HCT116 (cell line): ENCODE data around the gene FH. TPM values are rescaled to one million over a fixed set of nuclear protein-coding genes. Genes with fewer than 3 reads are reported as not detected.

Experiments used
- ATAC-seq: fragments of 200-7000 bp; cut with Tn5 transposase; 2 replicates; pipeline ENCODE4 v1.9.1; 2020; ENCODE audit warnings: mild to moderate bottlenecking, moderate library complexity
- BruUV-seq: library from RNA; stranded (reverse); fragments of 400-500 nt; replicated peaks from 2 replicates; lab custom pipeline; 2021; lab: Mats Ljungman, UMichigan
- CTCF ChIA-PET: fragments of 300-600 bp; sonication (Branson Sonifier 250); formaldehyde crosslinking; loops from one replicate; lab custom pipeline; 2021; ENCODE audit warnings: antibody characterized with exemption; lab: Charles Lee
- POLR2A ChIA-PET: fragments of 300-600, 350-600 bp; sonication (Branson Sonifier 250); formaldehyde crosslinking; loops from one replicate; lab custom pipeline; 2021; ENCODE audit warnings: antibody characterized with exemption; lab: Charles Lee
- RAD21 ChIA-PET, 2 experiments: fragments of 300-600 bp; sonication (Branson Sonifier 250); formaldehyde crosslinking; loops; one replicate each; lab custom pipeline; 2023; ENCODE audit warnings: low total read pairs in 2 of 2; ENCODE audit not compliant: uncharacterized antibody in 2 of 2, unreplicated experiment in 2 of 2, low non-redundant PET in 1 of 2; lab: Charles Lee
- DNase-seq: peaks from one replicate; pipeline ENCODE4 v3.0.0-alpha.2; 2010; ENCODE audit warnings: low read depth, low spot score
- H2AFZ ChIP-seq: fragments of 200-600 bp; shearing (Covaris generic), sonication (generic); 2 replicates; pipeline ENCODE4 v1.6.1; 2017; ENCODE audit warnings: low read depth, mixed run types, mixed read lengths, antibody characterized with exemption, low read length; ENCODE audit not compliant: poor library complexity, severe bottlenecking
- H3K27ac ChIP-seq: 2 replicates; pipeline ENCODE4 v1.5.1; 2012; ENCODE audit warnings: low read depth, low read length
- H3K27me3 ChIP-seq: fragments of 200-600 bp; sonication (generic); 2 replicates; pipeline ENCODE4 v1.6.1; 2016; ENCODE audit warnings: mixed run types, low read length, mixed read lengths; ENCODE audit not compliant: insufficient read depth
- H3K36me3 ChIP-seq, 2 experiments: fragments of 200-500 bp in 1 of 2; fragments of 200-600 bp in 1 of 2; sonication (Bioruptor generic) in 1 of 2; sonication (generic) in 1 of 2; 2 replicates each; pipeline versions ENCODE4 v1.5.1 to v1.6.1; 2014 to 2016; ENCODE audit warnings: low read length in 2 of 2, inconsistent platforms in 1 of 2, mixed read lengths in 1 of 2, mixed run types in 1 of 2; ENCODE audit not compliant: insufficient read depth in 2 of 2, control insufficient read depth in 1 of 2
- H3K4me1 ChIP-seq, 2 experiments: fragments of 200-600 bp in 1 of 2; sonication (generic) in 1 of 2; 2 replicates each; pipeline versions ENCODE4 v1.5.1 to v1.6.1; 2012 to 2017; ENCODE audit warnings: low read length in 2 of 2, inconsistent platforms in 1 of 2, mild to moderate bottlenecking in 1 of 2, mixed read lengths in 1 of 2, mixed run types in 1 of 2, moderate library complexity in 1 of 2; ENCODE audit not compliant: insufficient read depth in 2 of 2, control insufficient read depth in 1 of 2
- H3K4me2 ChIP-seq: fragments of 200-600 bp; sonication (generic); 2 replicates; pipeline ENCODE4 v1.6.1; 2017; ENCODE audit warnings: mixed run types, low read length, mixed read lengths
- H3K4me3 ChIP-seq, 2 experiments: fragments of 200-600 bp in 1 of 2; sonication (generic) in 1 of 2; replicated peaks in 1 of 2; 2 replicates each; pipeline ENCODE4 v1.5.1; 2011 to 2016; ENCODE audit warnings: low read length in 2 of 2, control low read depth in 1 of 2, low read depth in 1 of 2, mild to moderate bottlenecking in 1 of 2, mixed read lengths in 1 of 2, mixed run types in 1 of 2
- H3K79me2 ChIP-seq: fragments of 200-600 bp; sonication (generic); 2 replicates; pipeline ENCODE4 v1.6.1; 2017; ENCODE audit warnings: mild to moderate bottlenecking, mixed run types, low read length, moderate library complexity, mixed read lengths; ENCODE audit not compliant: insufficient read depth
- H3K9ac ChIP-seq: fragments of 200-600 bp; sonication (generic); 2 replicates; pipeline ENCODE4 v1.6.1; 2016; ENCODE audit warnings: low read length, mixed read lengths
- H3K9me2 ChIP-seq: fragments of 200-600 bp; sonication (generic), shearing (Covaris generic); 2 replicates; pipeline ENCODE4 v1.6.1; 2017; ENCODE audit warnings: mixed run types, mild to moderate bottlenecking, moderate library complexity; ENCODE audit not compliant: insufficient read depth
- H3K9me3 ChIP-seq, 2 experiments: fragments of 200-500 bp in 1 of 2; fragments of 200-600 bp in 1 of 2; sonication (Bioruptor generic) in 1 of 2; sonication (generic) in 1 of 2; 2 replicates each; pipeline ENCODE4 v1.6.1; 2014 to 2017; ENCODE audit warnings: low read length in 2 of 2, mixed read lengths in 2 of 2, inconsistent platforms in 1 of 2, low read depth in 1 of 2, mild to moderate bottlenecking in 1 of 2, mixed run types in 1 of 2, moderate library complexity in 1 of 2; ENCODE audit not compliant: control insufficient read depth in 1 of 2, insufficient read depth in 1 of 2
- H4K20me1 ChIP-seq: fragments of 200-600 bp; sonication (generic), shearing (Covaris generic); 2 replicates; pipeline ENCODE4 v1.6.1; 2017; ENCODE audit warnings: mixed run types, mild to moderate bottlenecking, moderate library complexity; ENCODE audit not compliant: insufficient read depth
- CEBPB ChIP-seq: IDR thresholded peaks from 2 replicates; pipeline ENCODE4 v1.6.1; 2012; ENCODE audit warnings: low read depth
- EGR1 ChIP-seq: IDR thresholded peaks from 2 replicates; pipeline ENCODE4 v1.6.1; 2012; ENCODE audit warnings: low read depth
- EZH2 ChIP-seq: fragments of 200-600 bp; sonication (generic); IDR thresholded peaks from 2 replicates; pipeline ENCODE4 v1.6.1; 2017; ENCODE audit warnings: antibody characterized with exemption, mixed run types
- EZH2phosphoT487 ChIP-seq: fragments of 200-600 bp; IDR thresholded peaks from 2 replicates; pipeline ENCODE4 v1.6.1; 2018; ENCODE audit warnings: antibody characterized with exemption, borderline replicate concordance
- FOSL1 ChIP-seq: IDR thresholded peaks from 2 replicates; pipeline ENCODE4 v1.6.1; 2012; ENCODE audit warnings: low read depth
- JUND ChIP-seq: IDR thresholded peaks from 2 replicates; pipeline ENCODE4 v1.6.1; 2012
- POLR2A ChIP-seq: IDR thresholded peaks from 2 replicates; pipeline ENCODE4 v1.7.0; 2011; ENCODE audit warnings: borderline replicate concordance; ENCODE audit not compliant: insufficient read depth, insufficient read length; ENCODE audit errors: extremely low read depth
- POLR2AphosphoS5 ChIP-seq: IDR thresholded peaks from 2 replicates; pipeline ENCODE4 v1.6.1; 2011; ENCODE audit warnings: mild to moderate bottlenecking, low read depth, low read length, moderate library complexity
- RAD21 ChIP-seq: IDR thresholded peaks from 2 replicates; pipeline ENCODE4 v1.6.1; 2012; ENCODE audit warnings: low read depth, mild to moderate bottlenecking
- SIN3A ChIP-seq: IDR thresholded peaks from 2 replicates; pipeline ENCODE4 v1.6.1; 2012; ENCODE audit warnings: low read depth
- TCF7L2 ChIP-seq: IDR thresholded peaks from 2 replicates; pipeline ENCODE4 v1.7.0; 2011; ENCODE audit warnings: borderline replicate concordance, inconsistent platforms; ENCODE audit not compliant: insufficient read depth, insufficient read length; ENCODE audit errors: extremely low read depth
- ZBTB33 ChIP-seq: IDR thresholded peaks from 2 replicates; pipeline ENCODE4 v1.6.1; 2011; ENCODE audit warnings: mild to moderate bottlenecking, low read length, moderate library complexity; ENCODE audit not compliant: insufficient replicate concordance; ENCODE audit errors: extremely low read depth
- ZFX ChIP-seq: fragments of 450-650 bp; IDR thresholded peaks from 2 replicates; pipeline ENCODE4 v1.6.1; 2017
- ZNF274 ChIP-seq: fragments of 200-500 bp; sonication (Bioruptor generic); IDR thresholded peaks from 2 replicates; pipeline ENCODE4 v1.6.1; 2014; ENCODE audit warnings: mild to moderate bottlenecking, low read depth, low read length, inconsistent platforms
- intact Hi-C: fragments of 100-400 bp; cut with micrococcal nuclease; formaldehyde crosslinking; loops from 2 replicates; pipeline ENCODE4 v1.10.0; 2022
- total RNA-seq: library from RNA; stranded (reverse); gene quantifications from one replicate; pipeline ENCODE4 v1.2.1, GENCODE V29; 2021; ENCODE audit not compliant: unreplicated experiment
- TF ChIP-seq, protein P1 (sequence below): IDR thresholded peaks from 2 replicates; pipeline ENCODE4 v1.6.1; 2012
- TF ChIP-seq, protein P2 (sequence below), 3 experiments: fragments of 200-600 bp in 1 of 3; sonication (generic) in 1 of 3; IDR thresholded peaks in 2 of 3; conservative IDR thresholded peaks in 1 of 3; 2 replicates each; pipeline ENCODE4 v1.5.1; 2012 to 2017; ENCODE audit warnings: low read depth in 2 of 3, low read length in 2 of 3, antibody characterized with exemption in 1 of 3, borderline replicate concordance in 1 of 3, control low read depth in 1 of 3, mild to moderate bottlenecking in 1 of 3, mixed read lengths in 1 of 3, mixed run types in 1 of 3, moderate library complexity in 1 of 3; ENCODE audit not compliant: insufficient read depth in 1 of 3
- TF ChIP-seq, protein P3 (sequence below): IDR thresholded peaks from 2 replicates; pipeline ENCODE4 v1.6.1; 2012
- TF ChIP-seq, protein P4 (sequence below): IDR thresholded peaks from 2 replicates; pipeline ENCODE4 v1.6.1; 2012; ENCODE audit warnings: low read depth

Gene FH
- total RNA-seq, 1 experiment from 2014 or later, result 67.7 TPM

DNA sequence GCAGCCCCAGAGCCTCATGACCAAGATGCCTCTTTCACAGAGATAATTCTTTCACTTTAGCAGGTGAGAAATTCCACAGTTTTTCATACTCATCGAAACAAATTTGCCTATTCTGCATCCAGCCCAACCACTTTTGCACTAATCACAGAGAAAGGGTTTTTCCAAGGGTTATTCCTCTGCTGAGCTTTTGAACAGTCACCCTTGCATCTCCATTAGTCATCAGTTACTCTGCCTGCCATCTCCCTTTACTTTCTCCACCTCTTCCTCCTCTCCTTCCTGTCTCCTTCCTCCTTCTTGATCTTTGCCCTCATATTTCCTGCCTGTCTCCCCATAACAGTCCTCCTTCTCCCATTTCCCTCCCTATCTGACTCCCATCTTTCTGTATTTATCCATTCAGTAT lies 43.9 kb downstream of the FH start:
- POLR2A ChIA-PET, result no interaction called here

More for the DNA sequence above, 43.9 kb downstream of the FH start:
- CTCF ChIA-PET, result no interaction called here
- no peak overlapping the region for H2AFZ ChIP-seq
- H3K27ac ChIP-seq, result no peak overlapping the region
- RAD21 ChIA-PET, result no interaction called here
- no peak overlapping the region for H3K4me3 ChIP-seq
- no peak for DNase-seq
- H3K4me2 ChIP-seq, result no peak overlapping the region
- H3K27me3 ChIP-seq, result no peaks in the 10 kb centered on the region
- H3K9ac ChIP-seq, result no peak overlapping the region
- BruUV-seq, result no TSS peak
- intact Hi-C loops, result no loop called here
- H4K20me1 ChIP-seq, result no peaks in the 10 kb centered on the region
- TF ChIP-seq FOSL1, result no peak
- TF ChIP-seq ZFX, result no peak
- TF ChIP-seq ZBTB33, result no peak
- TF ChIP-seq, protein P1, sequence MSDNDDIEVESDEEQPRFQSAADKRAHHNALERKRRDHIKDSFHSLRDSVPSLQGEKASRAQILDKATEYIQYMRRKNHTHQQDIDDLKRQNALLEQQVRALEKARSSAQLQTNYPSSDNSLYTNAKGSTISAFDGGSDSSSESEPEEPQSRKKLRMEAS, result no peak
- TF ChIP-seq, protein P2, sequence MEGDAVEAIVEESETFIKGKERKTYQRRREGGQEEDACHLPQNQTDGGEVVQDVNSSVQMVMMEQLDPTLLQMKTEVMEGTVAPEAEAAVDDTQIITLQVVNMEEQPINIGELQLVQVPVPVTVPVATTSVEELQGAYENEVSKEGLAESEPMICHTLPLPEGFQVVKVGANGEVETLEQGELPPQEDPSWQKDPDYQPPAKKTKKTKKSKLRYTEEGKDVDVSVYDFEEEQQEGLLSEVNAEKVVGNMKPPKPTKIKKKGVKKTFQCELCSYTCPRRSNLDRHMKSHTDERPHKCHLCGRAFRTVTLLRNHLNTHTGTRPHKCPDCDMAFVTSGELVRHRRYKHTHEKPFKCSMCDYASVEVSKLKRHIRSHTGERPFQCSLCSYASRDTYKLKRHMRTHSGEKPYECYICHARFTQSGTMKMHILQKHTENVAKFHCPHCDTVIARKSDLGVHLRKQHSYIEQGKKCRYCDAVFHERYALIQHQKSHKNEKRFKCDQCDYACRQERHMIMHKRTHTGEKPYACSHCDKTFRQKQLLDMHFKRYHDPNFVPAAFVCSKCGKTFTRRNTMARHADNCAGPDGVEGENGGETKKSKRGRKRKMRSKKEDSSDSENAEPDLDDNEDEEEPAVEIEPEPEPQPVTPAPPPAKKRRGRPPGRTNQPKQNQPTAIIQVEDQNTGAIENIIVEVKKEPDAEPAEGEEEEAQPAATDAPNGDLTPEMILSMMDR (IDR thresholded peaks at IDR 0.05 in 2 of 3, conservative IDR thresholded peaks at IDR 0.05 in 1 of 3; ENCODE audit: borderline replicate concordance in 1 of 3, insufficient read depth in 1 of 3, low read depth in 2 of 3, low read length in 2 of 3), result no peak
- no peak for TF ChIP-seq TCF7L2
- no peak for TF ChIP-seq JUND
- no peak for TF ChIP-seq CEBPB
- TF ChIP-seq EGR1, result no peak
- no peak for TF ChIP-seq SIN3A
- TF ChIP-seq EZH2phosphoT487, result no peak
- no peak for TF ChIP-seq RAD21
- no peak for TF ChIP-seq POLR2AphosphoS5
- TF ChIP-seq, protein P3, sequence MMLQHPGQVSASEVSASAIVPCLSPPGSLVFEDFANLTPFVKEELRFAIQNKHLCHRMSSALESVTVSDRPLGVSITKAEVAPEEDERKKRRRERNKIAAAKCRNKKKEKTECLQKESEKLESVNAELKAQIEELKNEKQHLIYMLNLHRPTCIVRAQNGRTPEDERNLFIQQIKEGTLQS, result no peak
- TF ChIP-seq POLR2A, result no peak
- TF ChIP-seq, protein P4, sequence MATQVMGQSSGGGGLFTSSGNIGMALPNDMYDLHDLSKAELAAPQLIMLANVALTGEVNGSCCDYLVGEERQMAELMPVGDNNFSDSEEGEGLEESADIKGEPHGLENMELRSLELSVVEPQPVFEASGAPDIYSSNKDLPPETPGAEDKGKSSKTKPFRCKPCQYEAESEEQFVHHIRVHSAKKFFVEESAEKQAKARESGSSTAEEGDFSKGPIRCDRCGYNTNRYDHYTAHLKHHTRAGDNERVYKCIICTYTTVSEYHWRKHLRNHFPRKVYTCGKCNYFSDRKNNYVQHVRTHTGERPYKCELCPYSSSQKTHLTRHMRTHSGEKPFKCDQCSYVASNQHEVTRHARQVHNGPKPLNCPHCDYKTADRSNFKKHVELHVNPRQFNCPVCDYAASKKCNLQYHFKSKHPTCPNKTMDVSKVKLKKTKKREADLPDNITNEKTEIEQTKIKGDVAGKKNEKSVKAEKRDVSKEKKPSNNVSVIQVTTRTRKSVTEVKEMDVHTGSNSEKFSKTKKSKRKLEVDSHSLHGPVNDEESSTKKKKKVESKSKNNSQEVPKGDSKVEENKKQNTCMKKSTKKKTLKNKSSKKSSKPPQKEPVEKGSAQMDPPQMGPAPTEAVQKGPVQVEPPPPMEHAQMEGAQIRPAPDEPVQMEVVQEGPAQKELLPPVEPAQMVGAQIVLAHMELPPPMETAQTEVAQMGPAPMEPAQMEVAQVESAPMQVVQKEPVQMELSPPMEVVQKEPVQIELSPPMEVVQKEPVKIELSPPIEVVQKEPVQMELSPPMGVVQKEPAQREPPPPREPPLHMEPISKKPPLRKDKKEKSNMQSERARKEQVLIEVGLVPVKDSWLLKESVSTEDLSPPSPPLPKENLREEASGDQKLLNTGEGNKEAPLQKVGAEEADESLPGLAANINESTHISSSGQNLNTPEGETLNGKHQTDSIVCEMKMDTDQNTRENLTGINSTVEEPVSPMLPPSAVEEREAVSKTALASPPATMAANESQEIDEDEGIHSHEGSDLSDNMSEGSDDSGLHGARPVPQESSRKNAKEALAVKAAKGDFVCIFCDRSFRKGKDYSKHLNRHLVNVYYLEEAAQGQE, result no peak
- TF ChIP-seq EZH2, result no peak
- TF ChIP-seq ZNF274, result no peak
- TF ChIP-seq, all 23 proteins: peak for 0
- peaks cover 0 to 8% of the 10 kb centered on the region in 2 experiments; a peak in 2 of 4 replicates for H3K4me1 ChIP-seq
- H3K9me3 ChIP-seq, result no peaks in the 10 kb centered on the region
- no peaks in the 10 kb centered on the region for H3K36me3 ChIP-seq
- no peaks in the 10 kb centered on the region for H3K9me2 ChIP-seq
- no peaks in the 10 kb centered on the region for H3K79me2 ChIP-seq
- ATAC-seq, result no peak
